ENCODE data around the gene ITGB2. TPM values are rescaled to one million over a fixed set of nuclear protein-coding genes. Genes with fewer than 3 reads are reported as not detected.
A peak's percentile ranks its signal among the peaks of the same experiment; 100 is the strongest.

ITGB2 gene
- polyA plus RNA-seq (ENCODE audit: insufficient read length in 4 of 4): 10 to 100 TPM in 3 of 4 donors, 1 to 10 TPM in 1; 9.4 to 15.0 (median 12.1) TPM

- DNase-seq (ENCODE audit: low read depth in 4 of 4, low spot score in 3 of 4): no peak
Measured at GRCh38 chr21:44920694-44921604, at the start of gene ITGB2. Gene ITGB2, minus strand, starts transcription at chr21:44920899. Its CDS starts 10,117 bp downstream, at chr21:44910782.

- no peak for DNase-seq (ENCODE audit: low read depth in 4 of 4, low spot score in 3 of 4)
Measured at GRCh38 chr21:44969931-44970755, 49.4 kb upstream of the ITGB2 start.

GRCh38 chr21:44969066-44969670 is 48.5 kb upstream of the ITGB2 start:
- DNase-seq (ENCODE audit: low read depth in 4 of 4, low spot score in 3 of 4): no peak

GRCh38 chr21:44967082-44968047 is 46.7 kb upstream of the ITGB2 start:
- no peak for DNase-seq (ENCODE audit: low read depth in 4 of 4, low spot score in 3 of 4)

- no peak for DNase-seq (ENCODE audit: low read depth in 4 of 4, low spot score in 3 of 4)
Measured at GRCh38 chr21:44966135-44967081, 45.7 kb upstream of the ITGB2 start.

GRCh38 chr21:44965251-44966022 is 44.7 kb upstream of the ITGB2 start:
- DNase-seq (ENCODE audit: low read depth in 4 of 4, low spot score in 3 of 4): no peak

GRCh38 chr21:44964381-44964780 is 43.7 kb upstream of the ITGB2 start:
- no peak for DNase-seq (ENCODE audit: low read depth in 4 of 4, low spot score in 3 of 4)

GRCh38 chr21:44962403-44962966 is 41.8 kb upstream of the ITGB2 start:
- DNase-seq (ENCODE audit: low read depth in 4 of 4, low spot score in 3 of 4): no peak

- DNase-seq (ENCODE audit: low read depth in 4 of 4, low spot score in 3 of 4): no peak
Measured at GRCh38 chr21:44960141-44961092, 39.7 kb upstream of the ITGB2 start.

- no peak for DNase-seq (ENCODE audit: low read depth in 4 of 4, low spot score in 3 of 4)
Measured at GRCh38 chr21:44959376-44960091, 38.8 kb upstream of the ITGB2 start.

- peak; percentile 47 to 59 (median 52) for DNase-seq (ENCODE audit: low read depth in 4 of 4, low spot score in 3 of 4)
Measured at GRCh38 chr21:44958471-44959191, 37.9 kb upstream of the ITGB2 start.

GRCh38 chr21:44957901-44958451 is 37.3 kb upstream of the ITGB2 start:
- no peak for DNase-seq (ENCODE audit: low read depth in 4 of 4, low spot score in 3 of 4)

GRCh38 chr21:44957047-44957831 is 36.5 kb upstream of the ITGB2 start:
- no peak for DNase-seq (ENCODE audit: low read depth in 4 of 4, low spot score in 3 of 4)

All from right renal pelvis (tissue), 4 donors.